Smooth muscle cell (in vitro differentiated cells): ENCODE results near the gene GPR158. TPM values are rescaled to one million over a fixed set of nuclear protein-coding genes. Genes with fewer than 3 reads are reported as not detected.
A peak's percentile ranks its signal among the peaks of the same experiment; 100 is the strongest.

Source experiments
- DNase-seq: peaks from one replicate; lab custom pipeline; 2025; ENCODE audit not compliant: unreplicated experiment; lab: John Stamatoyannopoulos, UW
- H2AFZ ChIP-seq: fragments of 200-600 bp; sonication (generic); 2 replicates; pipeline ENCODE4 v1.6.0; 2016; ENCODE audit warnings: antibody characterized with exemption, low read depth, mild to moderate bottlenecking
- H3F3A ChIP-seq: fragments of 200-600 bp; sonication (generic); 2 replicates; pipeline ENCODE4 v1.6.0; 2017; ENCODE audit warnings: antibody characterized with exemption, low read depth
- H3K27ac ChIP-seq: fragments of 200-600 bp; sonication (generic); 2 replicates; pipeline ENCODE4 v1.5.1; 2016; ENCODE audit warnings: low read depth, mild to moderate bottlenecking
- H3K27me3 ChIP-seq: fragments of 200-600 bp; sonication (generic); 2 replicates; pipeline ENCODE4 v1.6.1; 2016; ENCODE audit warnings: low read depth, mild to moderate bottlenecking
- H3K36me3 ChIP-seq: fragments of 200-600 bp; sonication (generic); 2 replicates; pipeline ENCODE4 v1.5.1; 2016; ENCODE audit warnings: low read depth
- H3K4me1 ChIP-seq: fragments of 200-600 bp; sonication (generic); 2 replicates; pipeline ENCODE4 v1.5.1; 2016; ENCODE audit warnings: low read depth
- H3K4me2 ChIP-seq: fragments of 200-600 bp; sonication (generic); 2 replicates; pipeline ENCODE4 v1.6.0; 2016; ENCODE audit warnings: mild to moderate bottlenecking
- H3K4me3 ChIP-seq: fragments of 200-600 bp; sonication (generic); 2 replicates; pipeline ENCODE4 v1.5.1; 2016; ENCODE audit warnings: mild to moderate bottlenecking
- H3K79me2 ChIP-seq: fragments of 200-600 bp; sonication (generic); 2 replicates; pipeline ENCODE4 v1.6.0; 2016; ENCODE audit warnings: low read depth, mild to moderate bottlenecking
- H3K9ac ChIP-seq: fragments of 200-600 bp; sonication (generic); 2 replicates; pipeline ENCODE4 v1.6.0; 2016; ENCODE audit warnings: low read depth
- H3K9me3 ChIP-seq: fragments of 200-600 bp; sonication (generic); replicated peaks from 2 replicates; pipeline ENCODE4 v1.5.1; 2016; ENCODE audit warnings: low read depth
- H4K20me1 ChIP-seq: fragments of 200-600 bp; sonication (generic); 2 replicates; pipeline ENCODE4 v1.6.0; 2016; ENCODE audit warnings: low read depth
- CTCF ChIP-seq: fragments of 200-600 bp; sonication (generic); IDR thresholded peaks from 2 replicates; pipeline ENCODE4 v1.5.1; 2017; ENCODE audit warnings: borderline replicate concordance, mild to moderate bottlenecking, antibody characterized with exemption; ENCODE audit not compliant: insufficient read depth, poor library complexity, severe bottlenecking
- WGBS: methylation state at CpG from one replicate; pipeline ENCODE4 v1.1.7; 2016; ENCODE audit warnings: low lambda C conversion rate; 5-methylcytosine and 5-hydroxymethylcytosine counted together
- polyA plus RNA-seq: library from polyadenylated mRNA; unstranded; fragments of >200 nt; fragmentation: Nextera tagmentation; extraction: Ambion mirVana; gene quantifications from 2 replicates; pipeline ENCODE4 v1.2.1, GENCODE V29; 2016
- total RNA-seq: library from RNA; depleted of rRNA; stranded (reverse); fragments of >200 nt; gene quantifications from 2 replicates; pipeline ENCODE4 v1.2.3, GENCODE V29; 2014

The GPR158 gene
- total and polyA plus RNA-seq, 2 experiments from 2014 or later: 1.5 to 5.5 TPM

- H4K20me1 ChIP-seq: peaks cover 5% of the 10 kb centered on the region
- no peaks in the 10 kb centered on the region for H3K79me2 ChIP-seq
- H2AFZ ChIP-seq: peak overlapping the region; percentile 55
- no peak for TF ChIP-seq CTCF
- no peaks in the 10 kb centered on the region for H3K9me3 ChIP-seq
- DNase-seq: no peak
- H3K4me3 ChIP-seq: peak overlapping the region; percentile 68
- H3F3A ChIP-seq: no peaks in the 10 kb centered on the region
- peaks cover 68% of the 10 kb centered on the region for H3K27me3 ChIP-seq
- no peak overlapping the region for H3K9ac ChIP-seq
- no peak overlapping the region for H3K27ac ChIP-seq
- peaks cover 19% of the 10 kb centered on the region for H3K4me1 ChIP-seq
- H3K4me2 ChIP-seq: peak overlapping the region; percentile 91
- H3K36me3 ChIP-seq: no peaks in the 10 kb centered on the region
- WGBS: 54% methylated on average over 2 of the region's 2 CpGs
Measured at GRCh38 chr10:25177093-25177753, 2.4 kb downstream of the GPR158 start.

GRCh38 chr10:25177754-25178135, 2.9 kb downstream of the GPR158 start:
- Histone ChIP-seq H3K9ac (no peak overlapping the region), H3K79me2 (no peaks in the 10 kb centered on the region), H3K27ac (no peak overlapping the region), H4K20me1 (peaks cover 5% of the 10 kb centered on the region), H3K36me3 (no peaks in the 10 kb centered on the region), H3K27me3 (peaks cover 65% of the 10 kb centered on the region), H3F3A (no peaks in the 10 kb centered on the region), H3K4me1 (peaks cover 19% of the 10 kb centered on the region), H3K9me3 (no peaks in the 10 kb centered on the region), H3K4me3 (no peak overlapping the region), H2AFZ (no peak overlapping the region), H3K4me2 (peak overlapping the region; percentile 91)
- no peak for DNase-seq
- WGBS: 77% methylated on average over 2 of the region's 2 CpGs
- no peak for TF ChIP-seq CTCF

- H3K9me3 ChIP-seq: no peaks in the 10 kb centered on the region
- H3K4me2 ChIP-seq: no peak overlapping the region
- no peak for TF ChIP-seq CTCF
- peaks cover 58% of the 10 kb centered on the region for H3K27me3 ChIP-seq
- H4K20me1 ChIP-seq: peaks cover 5% of the 10 kb centered on the region
- H3K4me3 ChIP-seq: no peak overlapping the region
- no peaks in the 10 kb centered on the region for H3F3A ChIP-seq
- H3K36me3 ChIP-seq: no peaks in the 10 kb centered on the region
- H2AFZ ChIP-seq: no peak overlapping the region
- no peaks in the 10 kb centered on the region for H3K79me2 ChIP-seq
- no peak overlapping the region for H3K9ac ChIP-seq
- H3K4me1 ChIP-seq: peaks cover 19% of the 10 kb centered on the region
- no peak for DNase-seq
- H3K27ac ChIP-seq: no peak overlapping the region
Measured at GRCh38 chr10:25178411-25178810, 3.6 kb downstream of the GPR158 start.

- peaks cover 44% of the 10 kb centered on the region for H3K27me3 ChIP-seq
- DNase-seq: no peak
- peaks cover 11% of the 10 kb centered on the region for H3K4me1 ChIP-seq
- no peak overlapping the region for H3K9ac ChIP-seq
- H3K4me3 ChIP-seq: no peak overlapping the region
- H4K20me1 ChIP-seq: no peaks in the 10 kb centered on the region
- H3K36me3 ChIP-seq: no peaks in the 10 kb centered on the region
- 72% methylated on average over 2 of the region's 2 CpGs for WGBS
- no peak for TF ChIP-seq CTCF
- no peak overlapping the region for H3K27ac ChIP-seq
- no peak overlapping the region for H3K4me2 ChIP-seq
- H2AFZ ChIP-seq: no peak overlapping the region
- no peaks in the 10 kb centered on the region for H3K79me2 ChIP-seq
- H3K9me3 ChIP-seq: no peaks in the 10 kb centered on the region
- H3F3A ChIP-seq: no peaks in the 10 kb centered on the region
Measured at GRCh38 chr10:25180801-25181200, 6.0 kb downstream of the GPR158 start.
